ENCODE results near the gene ENTPD1. TPM values are rescaled to one million over a fixed set of nuclear protein-coding genes. Genes with fewer than 3 reads are reported as not detected.
"Not testable (repeated sequence)": the region's sequence is repeated elsewhere in the genome, so short reads cannot be mapped to it uniquely, and the experiment has no call there.

Gene ENTPD1
- total RNA-seq, 1 donor from 2014 or later: 0.95 TPM

GRCh38 chr10:95716866-95717265, 39.1 kb upstream of the ENTPD1 start:
- no peak for FAIRE-seq
- no peaks in the 10 kb centered on the region for H3K9me3 Mint-ChIP-seq (ENCODE audit: unreplicated experiment)

DNA sequence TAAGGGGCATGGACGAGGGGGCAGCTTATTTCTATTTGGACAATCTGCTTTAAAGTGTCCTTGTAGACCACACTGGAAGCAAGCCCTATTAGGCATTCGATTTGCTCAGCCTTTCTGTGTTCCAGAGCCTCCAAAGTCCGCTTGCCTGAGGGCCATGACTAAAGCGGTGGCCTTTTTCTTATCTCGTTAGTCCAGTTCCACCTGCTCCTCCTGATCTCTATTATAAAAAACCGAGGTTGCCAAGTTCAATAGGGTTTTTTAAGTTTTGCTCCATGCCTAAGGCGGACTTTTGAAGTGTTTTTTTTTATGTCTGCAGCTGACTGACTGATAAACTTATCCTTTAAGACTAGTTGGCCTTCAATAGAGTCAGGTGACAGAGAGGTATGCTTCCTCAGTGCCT, 35.2 kb upstream of the ENTPD1 start:
- H3K9ac ChIP-seq (ENCODE audit: low read length); H3K27ac Mint-ChIP-seq (ENCODE audit: unreplicated experiment); H3K36me3 ChIP-seq (ENCODE audit: insufficient read depth, low read length); H3K4me1 Mint-ChIP-seq (ENCODE audit: low read depth, unreplicated experiment); H3K27me3 Mint-ChIP-seq (ENCODE audit: low read depth, unreplicated experiment); H3K4me3 Mint-ChIP-seq (ENCODE audit: unreplicated experiment); FAIRE-seq; H4K20me1 ChIP-seq (ENCODE audit: insufficient read depth, low read length); H3K4me2 ChIP-seq (ENCODE audit: low read length); H3K79me2 ChIP-seq (ENCODE audit: insufficient read depth, low read length); H3K27ac ChIP-seq (ENCODE audit: low read depth, low read length); DNase-seq (ENCODE audit: low read depth); H3K9me3 Mint-ChIP-seq (ENCODE audit: unreplicated experiment); H3K4me3 ChIP-seq (ENCODE audit: insufficient read depth, low read depth, low read length); H2AFZ ChIP-seq (ENCODE audit: low read depth, low read length); H3K27me3 ChIP-seq (ENCODE audit: insufficient read depth, low read length); H3K36me3 Mint-ChIP-seq (ENCODE audit: low read depth, unreplicated experiment); H3K4me1 ChIP-seq (ENCODE audit: insufficient read depth, low read length); H3K9me3 ChIP-seq (ENCODE audit: insufficient read depth, low read depth, low read length): not testable (repeated sequence)

More at GRCh38 chr10:95716866-95717265, 39.1 kb upstream of the ENTPD1 start:
- no peak overlapping the region for H3K4me3 Mint-ChIP-seq (ENCODE audit: unreplicated experiment)
- Histone ChIP-seq H3K4me3 (ENCODE audit: insufficient read depth, low read depth, low read length) (no peak overlapping the region), H3K36me3 (ENCODE audit: insufficient read depth, low read length) (no peaks in the 10 kb centered on the region), H4K20me1 (ENCODE audit: insufficient read depth, low read length) (no peaks in the 10 kb centered on the region), H3K79me2 (ENCODE audit: insufficient read depth, low read length) (no peaks in the 10 kb centered on the region), H3K27ac (ENCODE audit: low read depth, low read length) (no peak overlapping the region), H3K4me2 (ENCODE audit: low read length) (no peak overlapping the region), H3K9ac (ENCODE audit: low read length) (no peak overlapping the region), H3K9me3 (ENCODE audit: insufficient read depth, low read depth, low read length) (no peaks in the 10 kb centered on the region), H3K4me1 (ENCODE audit: insufficient read depth, low read length) (no peaks in the 10 kb centered on the region), H2AFZ (ENCODE audit: low read depth, low read length) (no peak overlapping the region), H3K27me3 (ENCODE audit: insufficient read depth, low read length) (no peaks in the 10 kb centered on the region)
- no peak overlapping the region for H3K27ac Mint-ChIP-seq (ENCODE audit: unreplicated experiment)
- TF ChIP-seq EZH2 (IDR thresholded peaks at IDR 0.05; ENCODE audit: insufficient read depth, low read length) (no peak), CTCF (IDR thresholded peaks at IDR 0.05; ENCODE audit: insufficient read depth, low read depth, low read length) (no peak)
- DNase-seq (ENCODE audit: low read depth): no peak
- H3K27me3 Mint-ChIP-seq (ENCODE audit: low read depth, unreplicated experiment): peaks cover 6% of the 10 kb centered on the region
- H3K4me1 Mint-ChIP-seq (ENCODE audit: low read depth, unreplicated experiment): no peaks in the 10 kb centered on the region
- no peaks in the 10 kb centered on the region for H3K36me3 Mint-ChIP-seq (ENCODE audit: low read depth, unreplicated experiment)

- not testable (repeated sequence) for H3K4me3 ChIP-seq (ENCODE audit: insufficient read depth, low read depth, low read length); H3K9ac ChIP-seq (ENCODE audit: low read length); H2AFZ ChIP-seq (ENCODE audit: low read depth, low read length); H3K4me3 Mint-ChIP-seq (ENCODE audit: unreplicated experiment); H3K4me1 ChIP-seq (ENCODE audit: insufficient read depth, low read length); H3K36me3 ChIP-seq (ENCODE audit: insufficient read depth, low read length); H3K27me3 Mint-ChIP-seq (ENCODE audit: low read depth, unreplicated experiment); H3K4me2 ChIP-seq (ENCODE audit: low read length); FAIRE-seq; H3K9me3 ChIP-seq (ENCODE audit: insufficient read depth, low read depth, low read length); H3K27ac Mint-ChIP-seq (ENCODE audit: unreplicated experiment); H3K27ac ChIP-seq (ENCODE audit: low read depth, low read length); H4K20me1 ChIP-seq (ENCODE audit: insufficient read depth, low read length); H3K4me1 Mint-ChIP-seq (ENCODE audit: low read depth, unreplicated experiment); H3K9me3 Mint-ChIP-seq (ENCODE audit: unreplicated experiment); DNase-seq (ENCODE audit: low read depth); H3K27me3 ChIP-seq (ENCODE audit: insufficient read depth, low read length); H3K79me2 ChIP-seq (ENCODE audit: insufficient read depth, low read length); H3K36me3 Mint-ChIP-seq (ENCODE audit: low read depth, unreplicated experiment)
Measured at GRCh38 chr10:95722496-95722895, 33.5 kb upstream of the ENTPD1 start.

DNA sequence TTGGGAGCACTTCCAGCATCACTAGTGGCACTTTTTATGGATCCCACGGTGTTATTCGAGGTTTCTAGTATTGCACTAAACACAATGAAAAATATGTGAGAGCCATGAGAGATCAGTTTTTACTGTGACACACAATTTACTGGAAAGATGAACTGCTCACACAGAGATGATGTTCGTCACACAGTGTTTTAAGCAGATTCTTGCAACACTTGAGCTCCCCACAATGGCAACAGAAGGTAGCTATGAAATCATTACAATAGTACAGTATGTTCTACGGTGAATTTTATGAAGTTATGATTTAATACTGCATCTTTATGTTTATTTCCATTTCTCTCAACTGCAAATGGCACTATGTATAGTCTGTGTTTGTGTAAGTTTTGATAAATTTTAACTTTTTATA, 27.4 kb upstream of the ENTPD1 start:
- H3K4me2 ChIP-seq (ENCODE audit: low read length): no peak overlapping the region
- H3K27me3 ChIP-seq (ENCODE audit: insufficient read depth, low read length): no peaks in the 10 kb centered on the region
- H3K4me1 ChIP-seq (ENCODE audit: insufficient read depth, low read length): no peaks in the 10 kb centered on the region
- H3K4me3 Mint-ChIP-seq (ENCODE audit: unreplicated experiment): no peak overlapping the region
- peaks cover 1% of the 10 kb centered on the region for H3K36me3 Mint-ChIP-seq (ENCODE audit: low read depth, unreplicated experiment)
- no peak overlapping the region for H3K9ac ChIP-seq (ENCODE audit: low read length)
- H3K9me3 ChIP-seq (ENCODE audit: insufficient read depth, low read depth, low read length): no peaks in the 10 kb centered on the region
- H3K79me2 ChIP-seq (ENCODE audit: insufficient read depth, low read length): no peaks in the 10 kb centered on the region
- no peaks in the 10 kb centered on the region for H4K20me1 ChIP-seq (ENCODE audit: insufficient read depth, low read length)
- H3K4me1 Mint-ChIP-seq (ENCODE audit: low read depth, unreplicated experiment): no peaks in the 10 kb centered on the region
- no peak for TF ChIP-seq CTCF (IDR thresholded peaks at IDR 0.05; ENCODE audit: insufficient read depth, low read depth, low read length)
- TF ChIP-seq EZH2 (IDR thresholded peaks at IDR 0.05; ENCODE audit: insufficient read depth, low read length): no peak
- no peak overlapping the region for H3K4me3 ChIP-seq (ENCODE audit: insufficient read depth, low read depth, low read length)
- H3K9me3 Mint-ChIP-seq (ENCODE audit: unreplicated experiment): peaks cover 4% of the 10 kb centered on the region
- H3K36me3 ChIP-seq (ENCODE audit: insufficient read depth, low read length): no peaks in the 10 kb centered on the region
- H3K27ac Mint-ChIP-seq (ENCODE audit: unreplicated experiment): no peak overlapping the region
- H2AFZ ChIP-seq (ENCODE audit: low read depth, low read length): no peak overlapping the region
- no peak overlapping the region for H3K27ac ChIP-seq (ENCODE audit: low read depth, low read length)
- no peaks in the 10 kb centered on the region for H3K27me3 Mint-ChIP-seq (ENCODE audit: low read depth, unreplicated experiment)
- DNase-seq (ENCODE audit: low read depth): no peak
- FAIRE-seq: no peak
